Measurements from ENCODE around the gene ZNF497. TPM values are rescaled to one million over a fixed set of nuclear protein-coding genes. Genes with fewer than 3 reads are reported as not detected.
"Not testable (repeated sequence)": the region's sequence is repeated elsewhere in the genome, so short reads cannot be mapped to it uniquely, and the experiment has no call there.

The ZNF497 gene
- total RNA-seq, 1 experiment from 2014 or later: 1.5 TPM

- DNase-seq (ENCODE audit: low read depth): peak; percentile 28
These were observed 32.3 kb upstream of the ZNF497 start for GRCh38 chr19:58394821-58395219.

GRCh38 chr19:58393725-58394033, 31.1 kb upstream of the ZNF497 start:
- DNase-seq (ENCODE audit: low read depth): no peak

- DNase-seq (ENCODE audit: low read depth): no peak
These were observed 30.6 kb upstream of the ZNF497 start for GRCh38 chr19:58392945-58393724.

GRCh38 chr19:58388175-58388526, 25.6 kb upstream of the ZNF497 start:
- no peak for DNase-seq (ENCODE audit: low read depth)

- no peak for DNase-seq (ENCODE audit: low read depth)
These were observed 25.0 kb upstream of the ZNF497 start for GRCh38 chr19:58387338-58388174.

GRCh38 chr19:58386576-58387337, 24.2 kb upstream of the ZNF497 start, which contains the start of gene RPS5:
RPS5 (plus strand) TSS chr19:58387269; CDS start chr19:58388138, 869 bp downstream.
- DNase-seq (ENCODE audit: low read depth): peak; percentile 99

GRCh38 chr19:58385891-58386575, 23.5 kb upstream of the ZNF497 start:
- DNase-seq (ENCODE audit: low read depth): no peak

- no peak for DNase-seq (ENCODE audit: low read depth)
These were observed 22.9 kb upstream of the ZNF497 start for GRCh38 chr19:58385313-58385890.

- DNase-seq (ENCODE audit: low read depth): no peak
These were observed 20.5 kb upstream of the ZNF497 start for GRCh38 chr19:58382997-58383603.

- no peak for DNase-seq (ENCODE audit: low read depth)
These were observed 19.1 kb upstream of the ZNF497 start for GRCh38 chr19:58381460-58382212.

GRCh38 chr19:58380662-58381459, 18.3 kb upstream of the ZNF497 start, which contains the start of gene ZNF837:
ZNF837 (minus strand) TSS chr19:58381030; CDS start chr19:58369332, 11,698 bp downstream.
- peak; percentile 100 for DNase-seq (ENCODE audit: low read depth)

GRCh38 chr19:58380037-58380661, 17.6 kb upstream of the ZNF497 start:
- no peak for DNase-seq (ENCODE audit: low read depth)

GRCh38 chr19:58379246-58379645, 16.7 kb upstream of the ZNF497 start:
- DNase-seq (ENCODE audit: low read depth): no peak

- DNase-seq (ENCODE audit: low read depth): not testable (repeated sequence)
These were observed 14.2 kb upstream of the ZNF497 start for GRCh38 chr19:58376724-58377123.

- no peak for DNase-seq (ENCODE audit: low read depth)
These were observed 11.6 kb upstream of the ZNF497 start for GRCh38 chr19:58374200-58374599.

GRCh38 chr19:58372311-58373133, 10.0 kb upstream of the ZNF497 start:
- DNase-seq (ENCODE audit: low read depth): no peak

- DNase-seq (ENCODE audit: low read depth): no peak
These were observed 6.2 kb upstream of the ZNF497 start for GRCh38 chr19:58368561-58369360.
